GM19328 (cell line): ENCODE results near the gene CNTNAP2.
A peak's percentile ranks its signal among the peaks of the same experiment; 100 is the strongest.

Experiments used
- ATAC-seq: cut with Tn5 transposase; IDR thresholded peaks from one replicate; pipeline ENCODE4 v1.9.1; 2021; ENCODE audit warnings: mild to moderate bottlenecking, moderate library complexity; ENCODE audit not compliant: unreplicated experiment

Gene CNTNAP2

GRCh38 chr7:148210804-148211325 is 2094.3 kb downstream of the CNTNAP2 start:
- ATAC-seq, result no peak

- ATAC-seq, result no peak
Measured at GRCh38 chr7:148211740-148212151, 2095.1 kb downstream of the CNTNAP2 start.

GRCh38 chr7:148212731-148213130 is 2096.1 kb downstream of the CNTNAP2 start:
- ATAC-seq, result no peak

- ATAC-seq, result no peak
Measured at GRCh38 chr7:148214101-148214500, 2097.5 kb downstream of the CNTNAP2 start.

- ATAC-seq, result no peak
Measured at GRCh38 chr7:148218603-148219002, 2102.0 kb downstream of the CNTNAP2 start.

GRCh38 chr7:148222721-148223120 is 2106.1 kb downstream of the CNTNAP2 start:
- ATAC-seq, result no peak

- ATAC-seq, result no peak
Measured at GRCh38 chr7:148223160-148223559, 2106.6 kb downstream of the CNTNAP2 start.

GRCh38 chr7:148223738-148224137 is 2107.1 kb downstream of the CNTNAP2 start:
- no peak for ATAC-seq

GRCh38 chr7:148230296-148230695 is 2113.7 kb downstream of the CNTNAP2 start:
- ATAC-seq, result no peak

- ATAC-seq, result no peak
Measured at GRCh38 chr7:148230883-148231282, 2114.3 kb downstream of the CNTNAP2 start.

GRCh38 chr7:148232784-148233183 is 2116.2 kb downstream of the CNTNAP2 start:
- no peak for ATAC-seq

GRCh38 chr7:148234715-148235114 is 2118.1 kb downstream of the CNTNAP2 start:
- no peak for ATAC-seq

- no peak for ATAC-seq
Measured at GRCh38 chr7:148238761-148239325, 2122.2 kb downstream of the CNTNAP2 start.

GRCh38 chr7:148241700-148242293 is 2125.2 kb downstream of the CNTNAP2 start:
- peak; percentile 3 for ATAC-seq

- ATAC-seq, result peak; percentile 86
Measured at GRCh38 chr7:148242294-148242821, 2125.8 kb downstream of the CNTNAP2 start.

- ATAC-seq, result no peak
Measured at GRCh38 chr7:148245381-148245780, 2128.8 kb downstream of the CNTNAP2 start.

GRCh38 chr7:148253629-148254028 is 2137.0 kb downstream of the CNTNAP2 start:
- peak; percentile 95 for ATAC-seq

GRCh38 chr7:148255333-148255732 is 2138.7 kb downstream of the CNTNAP2 start:
- no peak for ATAC-seq

- ATAC-seq, result no peak
Measured at GRCh38 chr7:148256433-148256832, 2139.8 kb downstream of the CNTNAP2 start.

- no peak for ATAC-seq
Measured at GRCh38 chr7:148260599-148260998, 2144.0 kb downstream of the CNTNAP2 start.

- no peak for ATAC-seq
Measured at GRCh38 chr7:148261523-148261922, 2144.9 kb downstream of the CNTNAP2 start.

GRCh38 chr7:148261996-148262688 is 2145.5 kb downstream of the CNTNAP2 start:
- ATAC-seq, result no peak
